DMS114 treated with DMSO at 0.1 percent for 48 hours (cell line): ENCODE data around the gene SLC27A2.

Experiments
- DNase-seq: peaks from one replicate; lab custom pipeline; 2025; ENCODE audit not compliant: unreplicated experiment; lab: John Stamatoyannopoulos, UW

SLC27A2 gene

GRCh38 chr15:50190166-50190570, 8.2 kb downstream of the SLC27A2 start:
- DNase-seq, result no peak

GRCh38 chr15:50190723-50191122, 8.7 kb downstream of the SLC27A2 start:
- no peak for DNase-seq

- no peak for DNase-seq
These were observed 10.2 kb downstream of the SLC27A2 start for GRCh38 chr15:50192164-50192563.

GRCh38 chr15:50192926-50193620, 11.1 kb downstream of the SLC27A2 start:
- no peak for DNase-seq

GRCh38 chr15:50202003-50202402, 20.0 kb downstream of the SLC27A2 start:
- DNase-seq, result no peak

GRCh38 chr15:50206020-50206419, 24.0 kb downstream of the SLC27A2 start:
- DNase-seq, result no peak

- no peak for DNase-seq
These were observed 27.8 kb downstream of the SLC27A2 start for GRCh38 chr15:50209809-50210208.

GRCh38 chr15:50210462-50211157, 28.6 kb downstream of the SLC27A2 start:
- DNase-seq, result no peak

- DNase-seq, result no peak
These were observed 36.3 kb downstream of the SLC27A2 start for GRCh38 chr15:50218291-50218690.

- no peak for DNase-seq
These were observed 36.7 kb downstream of the SLC27A2 start for GRCh38 chr15:50218691-50219090.

- no peak for DNase-seq
These were observed 37.8 kb downstream of the SLC27A2 start for GRCh38 chr15:50219820-50220219.

- DNase-seq, result no peak
These were observed 40.2 kb downstream of the SLC27A2 start for GRCh38 chr15:50222181-50222580.

- no peak for DNase-seq
These were observed 42.6 kb downstream of the SLC27A2 start for GRCh38 chr15:50224606-50225005.

- no peak for DNase-seq
These were observed 43.1 kb downstream of the SLC27A2 start for GRCh38 chr15:50225057-50225456.

- DNase-seq, result no peak
These were observed 43.9 kb downstream of the SLC27A2 start for GRCh38 chr15:50225938-50226337.

- no peak for DNase-seq
These were observed 45.1 kb downstream of the SLC27A2 start for GRCh38 chr15:50227076-50227475.

- no peak for DNase-seq
These were observed 46.9 kb downstream of the SLC27A2 start for GRCh38 chr15:50228866-50229265.

- no peak for DNase-seq
These were observed 47.3 kb downstream of the SLC27A2 start for GRCh38 chr15:50229336-50229735.

- no peak for DNase-seq
These were observed 49.8 kb downstream of the SLC27A2 start for GRCh38 chr15:50231761-50232160.

GRCh38 chr15:50232791-50233190, 50.8 kb downstream of the SLC27A2 start:
- DNase-seq, result no peak

- no peak for DNase-seq
These were observed 51.3 kb downstream of the SLC27A2 start for GRCh38 chr15:50233192-50233736.

- DNase-seq, result no peak
These were observed 52.8 kb downstream of the SLC27A2 start for GRCh38 chr15:50234764-50235163.
